HG03575 (cell line): ENCODE data around the gene PRR20D.
"Not testable (repeated sequence)": the region's sequence is repeated elsewhere in the genome, so short reads cannot be mapped to it uniquely, and the experiment has no call there.

Experiments
- ATAC-seq: cut with Tn5 transposase; IDR thresholded peaks from one replicate; pipeline ENCODE4 v1.9.1; 2021; ENCODE audit not compliant: unreplicated experiment, insufficient number of reproducible peaks, low FRiP score; ENCODE audit errors: extremely low read depth

Gene PRR20D

GRCh38 chr13:57160332-57160731, at the start of gene PRR20D:
PRR20D (plus strand) TSS chr13:57160632; CDS start chr13:57161019, 387 bp downstream.
- ATAC-seq, result not testable (repeated sequence)

GRCh38 chr13:57114945-57115344, 45.5 kb upstream of the PRR20D start:
- ATAC-seq, result no peak

GRCh38 chr13:57123681-57124080, 36.8 kb upstream of the PRR20D start:
- ATAC-seq, result no peak

GRCh38 chr13:57128909-57129308, 31.5 kb upstream of the PRR20D start:
- ATAC-seq, result no peak

GRCh38 chr13:57136093-57136492, 24.3 kb upstream of the PRR20D start:
- no peak for ATAC-seq

- ATAC-seq, result no peak
Observed at GRCh38 chr13:57137585-57137984, 22.8 kb upstream of the PRR20D start.

- ATAC-seq, result no peak
Observed at GRCh38 chr13:57138988-57139387, 21.4 kb upstream of the PRR20D start.

GRCh38 chr13:57139781-57140180, 20.7 kb upstream of the PRR20D start:
- ATAC-seq, result not testable (repeated sequence)

GRCh38 chr13:57140235-57140968, 20.0 kb upstream of the PRR20D start, which contains the start of gene PRR20A:
PRR20A (plus strand) TSS chr13:57140918; CDS start chr13:57141305, 387 bp downstream.
- ATAC-seq, result not testable (repeated sequence)

GRCh38 chr13:57147188-57147587, 13.2 kb upstream of the PRR20D start, which contains the start of gene PRR20B:
PRR20B (plus strand) TSS chr13:57147488; CDS start chr13:57147875, 387 bp downstream.
- ATAC-seq, result not testable (repeated sequence)

- ATAC-seq, result not testable (repeated sequence)
Observed at GRCh38 chr13:57148106-57148505, 12.3 kb upstream of the PRR20D start.

- not testable (repeated sequence) for ATAC-seq
Observed at GRCh38 chr13:57153761-57154160, 6.7 kb upstream of the PRR20D start, which contains the start of gene PRR20C. PRR20C (plus strand) TSS chr13:57154061; CDS start chr13:57154448, 387 bp downstream.

- not testable (repeated sequence) for ATAC-seq
Observed at GRCh38 chr13:57166897-57167296, 6.5 kb downstream of the PRR20D start, which contains the start of gene PRR20E. PRR20E (plus strand) TSS chr13:57167197; CDS start chr13:57167584, 387 bp downstream.

GRCh38 chr13:57191667-57192066, 31.2 kb downstream of the PRR20D start:
- no peak for ATAC-seq

GRCh38 chr13:57212989-57213388, 52.6 kb downstream of the PRR20D start:
- no peak for ATAC-seq
